OCI-LY7 (cell line): Measurements from ENCODE around the gene MYL4.

Experiments used
- CTCF ChIP-seq: fragments of 200-600 bp; sonication (generic); conservative IDR thresholded peaks from 2 replicates; pipeline ENCODE4 v1.5.1; 2014; ENCODE audit warnings: mild to moderate bottlenecking, antibody characterized with exemption, low read length, moderate library complexity, mixed read lengths
- EZH2phosphoT487 ChIP-seq: fragments of 200-600 bp; sonication (generic); IDR thresholded peaks from 2 replicates; pipeline ENCODE4 v1.6.1; 2018; ENCODE audit warnings: low read depth, borderline replicate concordance, mild to moderate bottlenecking, mixed run types, antibody characterized with exemption, low read length, moderate library complexity, mixed read lengths

- TF ChIP-seq CTCF, result no peak
- no peak for TF ChIP-seq EZH2phosphoT487
Measured at GRCh38 chr17:47237841-47238240, 28.7 kb downstream of the MYL4 start.
